Middle frontal gyrus (tissue), 1 donor: Measurements from ENCODE around the gene FPR1.
A peak's percentile ranks its signal among the peaks of the same experiment; 100 is the strongest.
"Not testable (repeated sequence)": the region's sequence is repeated elsewhere in the genome, so short reads cannot be mapped to it uniquely, and the experiment has no call there.

ENCODE experiments used
- DNase-seq: peaks from one replicate; pipeline ENCODE4 v3.0.0-alpha.2; 2015; ENCODE audit warnings: low spot score; ENCODE audit errors: extremely low spot score

The FPR1 gene

GRCh38 chr19:51779181-51779580, 27.5 kb upstream of the FPR1 start:
- DNase-seq = no peak

DNA sequence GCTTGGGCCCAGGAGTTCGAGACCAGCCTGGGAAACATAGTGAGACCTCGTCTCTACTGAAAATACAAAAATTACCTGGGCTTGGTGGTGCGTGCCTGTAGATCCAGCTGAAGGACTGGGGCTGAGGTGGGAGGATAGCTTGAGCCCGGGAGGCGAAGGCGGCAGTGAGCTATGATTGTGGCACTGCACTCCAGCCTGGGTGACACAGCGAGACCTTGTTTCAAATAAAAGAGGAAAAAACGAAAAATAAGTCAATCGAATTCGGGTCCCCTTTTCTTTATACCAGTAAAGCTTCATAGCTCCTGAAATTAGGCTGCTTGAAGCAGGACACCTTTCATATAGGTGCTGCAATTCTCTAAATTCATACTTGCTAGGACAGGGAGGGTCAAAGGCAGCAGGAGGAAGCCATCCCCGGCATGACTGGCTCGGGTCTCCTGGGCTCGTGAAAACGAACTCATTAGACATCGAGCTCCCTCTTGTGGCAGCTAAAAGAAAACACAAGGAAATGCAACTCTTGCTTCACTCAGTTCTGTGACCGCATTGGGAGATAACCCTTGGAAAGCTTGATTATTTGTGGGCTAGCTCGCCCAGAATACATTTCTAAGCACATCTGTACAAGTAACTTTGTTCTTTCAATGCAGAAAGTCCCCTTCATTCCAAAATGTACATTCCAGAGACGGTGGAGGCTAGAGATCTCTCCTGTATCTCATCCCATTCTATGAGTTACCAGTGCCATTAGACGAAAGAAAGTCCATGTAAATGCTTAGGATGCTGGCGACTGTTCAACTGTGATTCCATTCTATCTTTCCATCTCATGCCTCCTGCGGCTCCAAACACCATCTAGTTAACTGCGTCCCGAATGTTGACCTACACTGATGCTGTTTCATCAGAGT, 26.1 kb upstream of the FPR1 start:
- peak; percentile 53 for DNase-seq

DNA sequence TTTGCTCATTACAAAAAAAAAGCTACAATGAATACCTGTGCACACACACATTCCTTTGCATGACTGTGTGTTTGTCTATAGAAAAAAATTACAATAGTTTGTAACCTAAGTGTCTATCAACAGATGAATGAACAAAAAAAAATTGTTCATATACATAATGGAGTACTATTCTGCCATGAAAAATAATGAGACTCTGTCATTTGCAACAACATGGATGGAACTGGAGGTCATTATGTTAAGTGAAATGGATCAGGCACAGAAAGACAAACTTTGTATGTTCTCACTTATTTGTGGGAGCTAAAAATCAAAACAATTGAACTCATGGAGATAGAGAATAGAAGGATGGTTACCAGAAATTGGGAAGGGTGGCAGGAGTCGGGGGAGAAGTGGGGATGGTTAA, 24.9 kb upstream of the FPR1 start:
- not testable (repeated sequence) for DNase-seq

DNA sequence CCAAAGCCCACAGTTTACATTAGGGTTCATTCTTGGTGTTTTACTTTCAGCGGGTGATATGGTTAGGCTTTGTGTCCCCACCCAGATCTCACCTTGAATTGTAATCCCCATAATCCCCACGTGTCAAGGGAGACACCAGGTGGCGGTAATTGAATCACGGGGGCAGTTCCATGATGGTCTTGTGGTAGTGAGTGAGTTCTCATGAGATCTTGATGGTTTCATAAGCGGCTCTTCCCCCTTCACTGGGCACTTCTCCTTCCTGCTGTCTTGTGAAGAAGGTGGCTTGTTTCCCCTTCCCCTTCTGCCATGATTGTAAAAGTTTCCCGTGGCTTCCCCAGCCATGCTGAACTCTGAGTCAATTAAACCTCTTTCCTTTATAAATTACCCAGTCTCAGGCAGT, 21.3 kb upstream of the FPR1 start:
- DNase-seq = no peak

- no peak for DNase-seq
Observed at GRCh38 chr19:51771376-51772130, 19.9 kb upstream of the FPR1 start.

GRCh38 chr19:51766461-51766860, 14.8 kb upstream of the FPR1 start:
- no peak for DNase-seq

- no peak for DNase-seq
Observed at GRCh38 chr19:51765086-51765485, 13.4 kb upstream of the FPR1 start.

DNA sequence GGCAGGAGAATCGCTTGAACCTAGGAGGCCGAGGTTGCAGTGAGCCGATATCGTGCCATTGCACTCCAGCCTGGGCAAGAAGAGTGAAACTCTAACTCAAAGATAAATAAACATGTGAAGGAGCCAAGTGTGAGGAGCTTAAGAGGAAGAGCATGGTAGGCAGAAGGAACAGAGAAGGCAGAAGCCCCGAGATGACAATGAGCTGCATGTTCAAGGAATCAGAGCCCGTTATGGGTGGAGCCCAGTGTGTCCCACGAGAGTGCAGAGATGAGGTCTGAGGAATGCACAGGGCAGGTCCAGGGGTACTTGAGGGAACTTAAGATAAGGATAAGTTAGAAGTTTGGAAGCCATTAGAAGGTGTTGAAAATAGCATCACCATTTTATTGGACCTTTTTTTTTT, 10.0 kb upstream of the FPR1 start:
- no peak for DNase-seq

GRCh38 chr19:51760697-51761356, 9.1 kb upstream of the FPR1 start, which contains the start of gene FPR2:
Gene FPR2, plus strand, starts transcription at chr19:51761180. Its CDS starts 7,479 bp downstream, at chr19:51768659.
- no peak for DNase-seq

GRCh38 chr19:51755571-51755970, 3.9 kb upstream of the FPR1 start:
- no peak for DNase-seq

- no peak for DNase-seq
Observed at GRCh38 chr19:51754770-51755169, 3.1 kb upstream of the FPR1 start.

- no peak for DNase-seq
Observed at GRCh38 chr19:51754109-51754508, 2.4 kb upstream of the FPR1 start.

DNA sequence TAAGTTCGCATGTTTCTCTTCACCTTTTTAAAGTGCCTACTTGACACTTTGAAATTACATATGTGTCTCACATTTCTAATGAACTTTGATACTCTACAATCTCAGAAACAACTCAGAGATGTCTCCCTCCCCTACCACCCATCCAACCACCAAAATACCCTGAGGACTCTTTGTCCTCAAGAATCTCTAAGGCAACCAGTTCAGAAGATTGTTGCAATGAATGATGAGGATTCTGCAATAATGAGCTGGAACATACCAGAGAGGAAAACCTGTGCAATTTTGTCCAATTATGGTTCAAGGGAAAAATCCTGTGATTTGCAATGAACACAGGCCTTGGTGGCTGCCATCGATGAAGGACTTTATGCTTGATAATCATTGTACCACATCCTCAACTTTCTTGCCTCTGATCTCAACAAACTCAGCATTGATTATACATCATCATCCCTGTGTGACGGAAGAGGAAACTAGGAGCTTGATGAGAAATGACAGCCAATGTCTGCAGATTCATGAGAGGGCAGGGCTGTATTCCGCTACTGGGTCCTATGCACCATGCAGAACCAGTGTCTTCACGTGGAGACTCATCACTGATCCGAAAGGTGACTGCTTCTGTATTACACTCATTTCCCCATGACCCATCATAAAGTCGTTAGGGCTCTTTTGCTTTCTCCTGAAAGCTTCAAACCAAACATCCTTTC, 1.1 kb downstream of the FPR1 start:
- DNase-seq = no peak

GRCh38 chr19:51749979-51750378, 1.7 kb downstream of the FPR1 start:
- DNase-seq = no peak

DNA sequence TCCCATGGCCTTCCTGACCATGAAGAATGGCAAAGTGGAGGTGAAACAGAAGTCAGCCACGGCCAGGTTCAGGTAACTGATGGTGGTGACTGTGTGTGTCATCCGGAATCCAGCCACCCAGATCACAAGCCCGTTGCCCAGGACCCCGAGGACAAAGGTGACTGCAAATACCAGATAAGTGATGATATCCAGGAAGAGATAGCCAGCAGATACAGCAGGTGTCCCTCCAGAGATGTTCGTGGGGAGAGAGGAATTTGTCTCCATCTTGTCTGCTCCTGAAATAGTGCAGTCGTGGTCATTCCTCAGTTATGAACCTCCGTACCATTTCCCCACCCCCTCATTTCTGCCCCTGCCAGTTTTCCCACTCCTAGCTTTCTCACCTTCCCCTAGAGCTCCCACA, 4.9 kb downstream of the FPR1 start:
- DNase-seq = no peak

- no peak for DNase-seq
Observed at GRCh38 chr19:51743405-51743804, 8.3 kb downstream of the FPR1 start.

DNA sequence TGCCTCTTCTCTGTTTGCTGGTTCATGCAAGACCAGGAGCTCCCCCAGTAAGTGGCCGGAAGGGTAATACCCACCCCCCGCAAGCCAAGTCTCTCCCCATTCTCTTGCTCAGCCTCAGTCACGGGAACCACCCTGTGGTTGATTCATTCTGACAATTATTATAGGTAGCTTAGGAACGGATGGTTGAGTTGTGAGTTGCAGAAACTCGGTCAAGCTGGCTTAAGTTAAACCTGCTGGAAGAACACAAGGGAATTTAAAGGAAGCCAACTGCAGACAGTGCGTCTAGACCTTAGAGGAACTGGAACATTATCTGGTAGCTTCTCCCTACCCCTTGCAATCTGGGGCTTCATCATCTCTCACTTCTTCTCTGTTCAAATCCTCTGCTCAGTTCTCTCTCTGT, 8.9 kb downstream of the FPR1 start:
- DNase-seq = no peak

DNA sequence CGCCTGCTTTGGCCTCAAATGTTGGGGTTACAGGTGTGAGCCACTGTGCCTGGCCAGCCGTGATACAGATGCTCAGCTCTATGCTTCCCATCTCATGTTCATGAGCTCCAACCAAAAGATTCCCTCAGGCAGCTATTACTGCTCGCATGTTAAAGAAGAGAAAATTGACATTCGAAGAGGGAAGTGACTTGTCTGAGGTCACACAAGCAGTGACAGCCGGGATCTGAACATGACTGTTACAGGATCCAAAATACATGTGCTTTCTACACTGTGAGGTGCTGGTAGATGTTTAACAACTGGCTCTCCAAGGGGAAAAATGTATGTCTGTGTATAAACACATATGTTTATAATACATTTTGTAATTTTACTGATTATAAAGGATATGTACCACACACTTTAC, 11.3 kb downstream of the FPR1 start:
- DNase-seq = no peak

GRCh38 chr19:51739466-51740213, 12.0 kb downstream of the FPR1 start:
- DNase-seq = no peak

- not testable (repeated sequence) for DNase-seq
Observed at GRCh38 chr19:51738523-51738922, 13.2 kb downstream of the FPR1 start.

DNA sequence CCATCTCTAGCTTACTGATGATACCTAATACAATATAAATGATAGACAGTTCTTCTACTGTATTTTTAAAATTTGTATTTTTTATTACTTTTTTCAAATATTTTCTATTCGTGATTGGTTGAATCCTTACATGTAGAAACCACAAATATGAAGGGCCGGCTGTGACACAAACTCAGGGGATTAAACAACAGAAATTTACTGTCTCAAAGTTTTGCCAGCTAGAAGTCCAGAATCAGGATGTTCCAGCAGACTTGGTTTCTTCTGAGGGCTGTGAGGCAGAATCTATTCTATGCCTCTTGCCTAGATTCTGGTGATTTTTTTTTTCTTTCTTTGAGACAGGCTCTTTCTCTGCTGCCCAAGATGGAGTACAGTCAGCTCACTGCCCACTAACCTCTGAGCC, 13.8 kb downstream of the FPR1 start:
- no peak for DNase-seq
